Vagina (tissue), 2 donors: Measurements from ENCODE around the gene SCAPER. TPM values are rescaled to one million over a fixed set of nuclear protein-coding genes. Genes with fewer than 3 reads are reported as not detected.
"Not testable (repeated sequence)": the region's sequence is repeated elsewhere in the genome, so short reads cannot be mapped to it uniquely, and the experiment has no call there.

Experiments used
- DNase-seq, 2 donors: peaks; one replicate each; pipeline ENCODE4 v3.0.0-alpha.2; 2017; ENCODE audit errors: extremely low spot score in 2 of 2
- H3K27ac ChIP-seq: fragments of 200-600 bp; sonication (generic); one replicate; pipeline ENCODE4 v1.5.1; 2019
- H3K27me3 ChIP-seq: fragments of 200-600 bp; sonication (generic); one replicate; pipeline ENCODE4 v1.5.1; 2019
- H3K36me3 ChIP-seq, 2 donors: fragments of 200-600 bp; sonication (generic); one replicate each; pipeline ENCODE4 v1.5.1; 2017 to 2019
- H3K4me1 ChIP-seq: fragments of 200-600 bp; sonication (generic); one replicate; pipeline ENCODE4 v1.5.1; 2019
- H3K4me3 ChIP-seq, 2 donors: fragments of 200-600 bp; sonication (generic); 1 replicate in 1 of 2; 2 replicates in 1 of 2; pipeline ENCODE4 v1.5.1; 2016 to 2019
- H3K9me3 ChIP-seq: fragments of 200-600 bp; sonication (generic); one replicate; pipeline ENCODE4 v1.5.1; 2019
- POLR2A ChIP-seq, 2 donors: fragments of 450-650 bp; IDR thresholded peaks; one replicate each; pipeline ENCODE4 v1.6.1; 2017; ENCODE audit warnings: antibody characterized with exemption in 2 of 2, mild to moderate bottlenecking in 2 of 2, moderate library complexity in 2 of 2
- POLR2AphosphoS5 ChIP-seq, 2 donors: sonication (generic); formaldehyde crosslinking; IDR thresholded peaks; one replicate each; pipeline ENCODE4 v1.9.0; 2017; ENCODE audit warnings: antibody characterized with exemption in 2 of 2, mild to moderate bottlenecking in 2 of 2, low read depth in 1 of 2; ENCODE audit not compliant: insufficient read depth in 1 of 2
- intact Hi-C: fragments of 100-400 bp; cut with DNase I; formaldehyde crosslinking; loops from one replicate; pipeline ENCODE4 v1.15.1; 2023
- total RNA-seq: library from RNA; depleted of rRNA; stranded (reverse); fragments of >200 nt; gene quantifications from one replicate; pipeline ENCODE4 v1.2.3, GENCODE V29; 2016
- TF ChIP-seq, protein P1 (sequence below), 3 experiments: fragments of 450-650 bp in 2 of 3; fragments of 200-600 bp in 1 of 3; sonication (generic) in 1 of 3; IDR thresholded peaks; one replicate each; pipeline ENCODE4 v1.5.1; 2017 to 2019; ENCODE audit warnings: antibody characterized with exemption in 3 of 3, mild to moderate bottlenecking in 2 of 3, moderate library complexity in 2 of 3

Gene SCAPER
- total RNA-seq, 1 donor from 2014 or later, result 51.3 TPM

DNA sequence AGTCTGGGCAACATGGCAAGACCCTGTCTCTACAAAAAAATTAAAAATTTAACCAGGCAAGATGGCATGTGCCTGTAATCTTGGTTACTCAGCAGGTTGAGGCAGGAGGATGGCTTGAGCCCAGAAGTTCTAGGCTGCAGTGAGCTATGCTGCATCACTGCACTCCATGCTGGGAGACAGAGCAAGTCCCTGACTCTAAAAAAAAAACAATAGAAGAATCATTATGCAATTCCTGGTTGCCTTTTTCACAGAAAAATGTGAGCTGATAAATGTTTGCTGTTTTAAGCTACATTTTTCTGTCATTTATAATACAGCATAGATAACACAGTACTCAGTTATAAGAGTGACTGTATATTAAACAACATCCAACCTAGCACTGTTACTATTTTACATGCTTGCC is 148.8 kb downstream of the SCAPER start:
- no peak overlapping the region for H3K4me3 ChIP-seq
- peaks cover 0 to 7% of the 10 kb centered on the region in 2 donors for H3K36me3 ChIP-seq
- no peak for TF ChIP-seq POLR2AphosphoS5 (IDR thresholded peaks at IDR 0.05; ENCODE audit: insufficient read depth in 1 of 2, low read depth in 1 of 2)
- TF ChIP-seq POLR2A (IDR thresholded peaks at IDR 0.05), result no peak
- TF ChIP-seq, protein P1, sequence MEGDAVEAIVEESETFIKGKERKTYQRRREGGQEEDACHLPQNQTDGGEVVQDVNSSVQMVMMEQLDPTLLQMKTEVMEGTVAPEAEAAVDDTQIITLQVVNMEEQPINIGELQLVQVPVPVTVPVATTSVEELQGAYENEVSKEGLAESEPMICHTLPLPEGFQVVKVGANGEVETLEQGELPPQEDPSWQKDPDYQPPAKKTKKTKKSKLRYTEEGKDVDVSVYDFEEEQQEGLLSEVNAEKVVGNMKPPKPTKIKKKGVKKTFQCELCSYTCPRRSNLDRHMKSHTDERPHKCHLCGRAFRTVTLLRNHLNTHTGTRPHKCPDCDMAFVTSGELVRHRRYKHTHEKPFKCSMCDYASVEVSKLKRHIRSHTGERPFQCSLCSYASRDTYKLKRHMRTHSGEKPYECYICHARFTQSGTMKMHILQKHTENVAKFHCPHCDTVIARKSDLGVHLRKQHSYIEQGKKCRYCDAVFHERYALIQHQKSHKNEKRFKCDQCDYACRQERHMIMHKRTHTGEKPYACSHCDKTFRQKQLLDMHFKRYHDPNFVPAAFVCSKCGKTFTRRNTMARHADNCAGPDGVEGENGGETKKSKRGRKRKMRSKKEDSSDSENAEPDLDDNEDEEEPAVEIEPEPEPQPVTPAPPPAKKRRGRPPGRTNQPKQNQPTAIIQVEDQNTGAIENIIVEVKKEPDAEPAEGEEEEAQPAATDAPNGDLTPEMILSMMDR (IDR thresholded peaks at IDR 0.05), result no peak
- no peaks in the 10 kb centered on the region for H3K4me1 ChIP-seq
- H3K27me3 ChIP-seq, result no peaks in the 10 kb centered on the region
- DNase-seq, result no peak
- intact Hi-C loops, result no loop called here
- no peak overlapping the region for H3K27ac ChIP-seq
- no peaks in the 10 kb centered on the region for H3K9me3 ChIP-seq

DNA sequence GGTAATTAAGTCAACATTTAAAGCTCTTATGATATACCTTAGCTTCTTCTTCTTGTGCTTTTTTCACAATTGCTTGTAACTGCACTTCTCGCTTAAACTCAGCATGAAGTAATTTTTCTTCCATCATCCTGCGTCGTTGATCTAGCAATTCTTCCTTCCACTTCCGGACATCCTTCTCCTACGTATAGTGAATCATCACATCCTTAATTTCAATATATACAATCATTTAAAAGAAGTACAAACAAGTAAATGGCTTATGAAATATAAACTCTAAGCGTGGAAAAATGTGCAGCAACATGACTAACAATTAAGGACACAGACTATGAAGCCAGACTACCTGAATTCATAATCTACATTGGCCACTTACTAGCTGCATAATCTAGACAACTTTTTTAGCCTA is 151.4 kb downstream of the SCAPER start:
- Histone ChIP-seq H3K4me1 (no peaks in the 10 kb centered on the region), H3K27me3 (no peaks in the 10 kb centered on the region), H3K4me3 (no peak overlapping the region), H3K36me3 (peaks cover 0 to 7% of the 10 kb centered on the region in 2 donors), H3K27ac (no peak overlapping the region), H3K9me3 (no peaks in the 10 kb centered on the region)
- no peak for DNase-seq
- TF ChIP-seq POLR2AphosphoS5 (IDR thresholded peaks at IDR 0.05; ENCODE audit: insufficient read depth in 1 of 2, low read depth in 1 of 2), result no peak
- TF ChIP-seq, protein P1 (IDR thresholded peaks at IDR 0.05), result no peak
- no peak for TF ChIP-seq POLR2A (IDR thresholded peaks at IDR 0.05)
- intact Hi-C loops, result no loop called here

DNA sequence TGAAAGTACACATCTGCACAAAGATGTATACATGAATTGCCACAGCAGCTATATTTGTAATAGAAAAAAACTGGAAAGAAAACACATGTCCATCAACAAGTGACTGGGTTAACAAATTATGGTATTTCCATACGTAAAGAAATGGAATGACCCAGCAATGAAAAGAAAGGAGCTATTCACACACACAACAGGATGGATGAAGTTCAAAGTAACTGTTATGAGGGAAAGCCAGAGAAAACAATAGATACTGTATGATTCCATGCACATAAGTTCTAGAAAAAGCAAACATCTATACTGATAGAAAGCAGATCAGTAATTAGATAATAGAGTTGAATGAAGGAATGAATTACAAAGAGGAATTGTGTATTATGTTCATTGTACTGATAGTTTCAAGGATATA is 152.0 kb downstream of the SCAPER start:
- Histone ChIP-seq H3K4me3 (no peak overlapping the region), H3K27ac (no peak overlapping the region), H3K27me3 (no peaks in the 10 kb centered on the region), H3K4me1 (no peaks in the 10 kb centered on the region), H3K36me3 (peaks cover 0 to 7% of the 10 kb centered on the region in 2 donors), H3K9me3 (no peaks in the 10 kb centered on the region)
- TF ChIP-seq POLR2A (IDR thresholded peaks at IDR 0.05) (no peak), POLR2AphosphoS5 (IDR thresholded peaks at IDR 0.05; ENCODE audit: insufficient read depth in 1 of 2, low read depth in 1 of 2) (no peak)
- TF ChIP-seq, protein P1 (IDR thresholded peaks at IDR 0.05), result no peak
- DNase-seq, result no peak
- intact Hi-C loops, result no loop called here

DNA sequence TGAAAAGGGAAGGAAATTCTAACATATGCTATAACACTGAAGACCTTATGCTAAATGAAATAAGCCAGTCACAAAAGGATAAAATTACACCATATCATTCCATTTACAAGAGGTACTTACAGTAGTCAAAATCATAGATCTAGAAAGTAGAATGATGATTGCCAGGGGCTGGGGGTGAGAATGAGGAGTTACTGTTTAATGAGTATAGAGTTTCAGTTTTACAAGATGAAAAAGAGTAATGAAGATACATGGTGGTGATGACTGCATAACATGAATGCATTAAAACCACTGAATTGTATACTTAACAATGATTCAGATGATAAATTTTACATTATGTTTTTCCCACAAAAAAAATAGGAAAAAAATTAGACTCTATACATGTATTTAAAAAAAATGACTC is 152.6 kb downstream of the SCAPER start:
- no peaks in the 10 kb centered on the region for H3K27me3 ChIP-seq
- intact Hi-C loops, result no loop called here
- no peaks in the 10 kb centered on the region for H3K4me1 ChIP-seq
- H3K4me3 ChIP-seq, result no peak overlapping the region
- TF ChIP-seq POLR2A (IDR thresholded peaks at IDR 0.05) (no peak), POLR2AphosphoS5 (IDR thresholded peaks at IDR 0.05; ENCODE audit: insufficient read depth in 1 of 2, low read depth in 1 of 2) (no peak)
- TF ChIP-seq, protein P1 (IDR thresholded peaks at IDR 0.05), result no peak
- H3K36me3 ChIP-seq, result peaks cover 0 to 11% of the 10 kb centered on the region in 2 donors
- no peaks in the 10 kb centered on the region for H3K9me3 ChIP-seq
- no peak overlapping the region for H3K27ac ChIP-seq
- DNase-seq, result no peak

DNA sequence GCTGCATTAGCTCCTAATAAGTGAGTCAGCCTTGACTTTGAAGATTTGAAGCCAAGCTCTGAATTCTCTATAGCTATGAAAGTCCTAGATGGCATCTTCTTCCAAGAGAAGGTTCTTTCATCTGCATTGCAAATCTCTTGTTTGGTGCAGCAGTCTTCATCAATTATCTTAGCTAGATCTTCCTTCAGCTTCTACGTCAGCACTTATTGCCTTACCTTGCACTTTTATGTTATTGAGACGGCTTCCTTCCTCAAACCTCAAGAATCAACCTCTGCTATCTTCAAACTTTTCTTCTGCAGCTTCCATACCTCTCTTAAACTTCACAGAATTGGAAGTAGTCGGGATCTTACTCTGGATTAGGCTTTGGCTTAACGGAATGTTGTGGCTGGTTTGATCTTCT is 167.6 kb downstream of the SCAPER start:
- no peaks in the 10 kb centered on the region for H3K9me3 ChIP-seq
- H3K27me3 ChIP-seq, result no peaks in the 10 kb centered on the region
- H3K36me3 ChIP-seq, result peaks cover 0 to 13% of the 10 kb centered on the region in 2 donors
- H3K4me3 ChIP-seq, result no peak overlapping the region
- intact Hi-C loops, result no loop called here
- TF ChIP-seq POLR2A (IDR thresholded peaks at IDR 0.05) (no peak), POLR2AphosphoS5 (IDR thresholded peaks at IDR 0.05; ENCODE audit: insufficient read depth in 1 of 2, low read depth in 1 of 2) (no peak)
- TF ChIP-seq, protein P1 (IDR thresholded peaks at IDR 0.05), result no peak
- H3K27ac ChIP-seq, result no peak overlapping the region
- no peak for DNase-seq
- no peaks in the 10 kb centered on the region for H3K4me1 ChIP-seq

DNA sequence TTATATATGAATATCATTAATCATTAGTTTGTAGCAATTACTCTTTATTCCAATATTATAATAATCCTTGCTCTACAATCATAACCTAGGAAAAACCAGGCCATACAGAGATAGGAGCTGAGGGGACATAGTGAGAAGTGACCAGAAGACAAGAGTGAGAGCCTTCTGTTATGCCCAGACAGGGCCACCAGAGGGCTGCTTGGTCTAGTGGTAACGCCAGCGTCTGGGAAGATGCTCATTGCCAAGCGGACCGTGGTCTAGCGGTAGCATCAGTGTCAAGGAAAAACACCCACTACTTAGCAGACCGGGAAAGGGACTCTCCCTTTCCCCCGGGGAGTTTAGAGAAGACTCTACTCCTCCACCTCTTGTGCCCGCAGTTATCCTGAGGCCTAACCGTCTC is 172.8 kb downstream of the SCAPER start:
- H3K36me3 ChIP-seq, result peaks cover 0 to 23% of the 10 kb centered on the region in 2 donors
- H3K4me1 ChIP-seq, H3K4me3 ChIP-seq, H3K27ac ChIP-seq, DNase-seq, H3K9me3 ChIP-seq, H3K27me3 ChIP-seq, intact Hi-C loops: not testable (repeated sequence)
